K562 (cell line): ENCODE data around the gene AGO4. TPM values are rescaled to one million over a fixed set of nuclear protein-coding genes. Genes with fewer than 3 reads are reported as not detected.
"Not testable (repeated sequence)": the region's sequence is repeated elsewhere in the genome, so short reads cannot be mapped to it uniquely, and the experiment has no call there.

Experiments used
- ATF7 ChIP-seq: fragments of 450-650 bp; IDR thresholded peaks from 2 replicates; pipeline ENCODE4 v1.7.1; 2014; ENCODE audit warnings: mild to moderate bottlenecking, moderate library complexity
- CREB1 ChIP-seq, 2 experiments: sonication (generic) in 1 of 2; formaldehyde crosslinking in 1 of 2; IDR thresholded peaks; 2 replicates each; pipeline versions ENCODE4 v1.6.1 to v1.8.0; 2012 to 2022; ENCODE audit warnings: inconsistent platforms in 1 of 2, mild to moderate bottlenecking in 1 of 2, missing genetic modification reagents in 1 of 2, moderate library complexity in 1 of 2
- ELF2 ChIP-seq: fragments of 250-450 bp; sonication (Bioruptor Pico); IDR thresholded peaks from 2 replicates; pipeline ENCODE4 v1.5.0; 2021; ENCODE audit warnings: mild to moderate bottlenecking
- FOXK2 ChIP-seq, 2 experiments: fragments of 450-650 bp; IDR thresholded peaks in 1 of 2; conservative IDR thresholded peaks in 1 of 2; 2 replicates each; pipeline ENCODE4 v1.6.1; 2016; ENCODE audit warnings: low read depth in 2 of 2, mild to moderate bottlenecking in 1 of 2
- HNRNPLL ChIP-seq: fragments of 200-400 bp; formaldehyde crosslinking; IDR thresholded peaks from 2 replicates; pipeline ENCODE4 v1.6.1; 2017; ENCODE audit warnings: low read length, low read depth, mild to moderate bottlenecking; ENCODE audit not compliant: poor library complexity, severe bottlenecking
- JUND ChIP-seq, 2 experiments: IDR thresholded peaks; 2 replicates in 1 of 2; 3 replicates in 1 of 2; pipeline ENCODE4 v1.6.1; 2011; ENCODE audit warnings: borderline replicate concordance in 2 of 2, low read depth in 2 of 2, low read length in 2 of 2, improper control_type of control experiment in 1 of 2, missing biosample characterization in 1 of 2, missing genetic modification characterization in 1 of 2, missing genetic modification reagents in 1 of 2
- LCOR ChIP-seq: sonication (generic); formaldehyde crosslinking; IDR thresholded peaks from 2 replicates; pipeline ENCODE4 v1.8.0; 2022; ENCODE audit warnings: mild to moderate bottlenecking, missing genetic modification reagents
- PHF8 ChIP-seq: fragments of 200-600 bp; sonication (generic); IDR thresholded peaks from 2 replicates; pipeline ENCODE4 v1.6.1; 2012; ENCODE audit warnings: mixed run types, mild to moderate bottlenecking, inconsistent platforms, low read length, moderate library complexity, borderline replicate concordance
- SP1 ChIP-seq: sonication (generic); formaldehyde crosslinking; IDR thresholded peaks from 2 replicates; pipeline ENCODE4 v1.8.1; 2022; ENCODE audit warnings: mild to moderate bottlenecking, missing genetic modification reagents
- TAF1 ChIP-seq: IDR thresholded peaks from 2 replicates; pipeline ENCODE4 v1.6.1; 2011; ENCODE audit warnings: mild to moderate bottlenecking, low read length, moderate library complexity; ENCODE audit not compliant: insufficient read depth, control insufficient read depth, severe bottlenecking; ENCODE audit errors: extremely low read depth
- TAF9B ChIP-seq: fragments of 450-650 bp; IDR thresholded peaks from 2 replicates; pipeline ENCODE4 v1.6.1; 2018; ENCODE audit warnings: mild to moderate bottlenecking; ENCODE audit not compliant: partially characterized antibody
- TBP ChIP-seq: optimal IDR thresholded peaks from 2 replicates; pipeline ENCODE3; 2011; ENCODE audit warnings: low read depth, low read length, improper control_type of control experiment
- ZNF644 ChIP-seq: fragments of 200-800 bp; sonication (Bioruptor generic); IDR thresholded peaks from 2 replicates; pipeline ENCODE4 v1.6.1; 2016; ENCODE audit warnings: low read depth, missing genetic modification characterization, missing compliant biosample characterization
- polyA plus RNA-seq, 8 experiments: library from polyadenylated mRNA; depleted of rRNA in 4 of 8; stranded (reverse) in 5 of 8; unstranded in 3 of 8; fragments of >200 nt; fragmentation: Nextera tagmentation in 2 of 8; fragmentation: Illumina TruSeq in 1 of 8; extraction: Ambion mirVana in 2 of 8; extraction: Trizol in 1 of 8; gene quantifications; 2 replicates each; pipeline versions ENCODE4 v1.2.1 to v1.2.3, GENCODE V29; 2011 to 2014; ENCODE audit warnings: inconsistent platforms in 1 of 8, missing spikeins in 1 of 8
- total RNA-seq, 7 experiments: library from RNA; depleted of rRNA in 6 of 7; stranded (reverse); fragments of >200 nt in 6 of 7; fragmentation: Illumina TruSeq in 2 of 7; extraction: Trizol in 2 of 7; gene quantifications; 2 replicates each; pipeline versions ENCODE4 v1.2.1 to v1.2.3, GENCODE V29; 2011 to 2021; ENCODE audit warnings: low replicate concordance in 1 of 7
- TF ChIP-seq, protein P1 (sequence below): sonication (generic); formaldehyde crosslinking; IDR thresholded peaks from 2 replicates; pipeline ENCODE4 v1.8.1; 2023; ENCODE audit warnings: mild to moderate bottlenecking, missing genetic modification reagents
- TF ChIP-seq, protein P2 (sequence below): fragments of 450-650 bp; IDR thresholded peaks from 2 replicates; pipeline ENCODE4 v1.6.1; 2016; ENCODE audit warnings: borderline replicate concordance

AGO4 gene
- total and polyA plus RNA-seq, 9 of the 15 experiments (the other 6 are each of a cell fraction or from before 2014, with no cell fraction given): 1.3 to 10.5 (median 6.5) TPM

DNA sequence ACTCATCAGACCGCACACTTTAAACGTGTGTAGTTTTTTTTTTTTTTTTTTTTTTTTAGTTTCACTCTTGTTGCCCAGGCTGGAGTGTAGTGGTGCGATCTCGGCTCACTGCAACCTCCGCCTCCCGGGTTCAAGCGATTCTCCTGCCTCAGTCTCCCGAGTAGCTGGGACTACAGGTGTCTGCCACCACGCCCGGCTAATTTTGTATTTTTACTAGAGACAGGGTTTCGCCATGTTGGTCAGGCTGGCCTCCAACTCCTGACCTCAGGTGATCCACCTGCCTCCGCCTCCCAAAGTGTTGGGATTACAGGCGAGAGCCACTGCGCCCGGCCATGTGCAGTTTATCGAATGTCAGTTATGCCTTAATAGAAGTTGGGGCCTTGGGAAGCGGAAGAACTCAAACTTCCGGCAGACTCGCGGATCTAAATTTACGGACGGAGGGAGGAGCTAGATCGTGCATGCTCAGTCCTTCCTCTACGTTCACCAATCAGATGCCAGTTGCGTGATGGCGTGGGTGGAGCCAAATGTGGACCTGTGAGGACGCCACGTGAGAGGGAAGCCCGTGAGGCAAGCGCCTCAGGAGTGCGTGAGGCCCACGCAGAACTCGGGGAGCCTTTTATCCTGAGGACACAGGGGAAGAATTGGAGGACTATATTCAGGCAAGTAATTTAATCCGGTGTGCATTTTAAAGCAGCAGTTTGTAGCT lies 61.6 kb downstream of the AGO4 start (continued):
- TF ChIP-seq PHF8: peak; percentile 51; the same call in 1 of the 2 replicates
- peak; percentile 79 for TF ChIP-seq TAF9B
- peak; percentile 84 for TF ChIP-seq ELF2 (CRISPR knock-in tag)
- TF ChIP-seq, protein P1, sequence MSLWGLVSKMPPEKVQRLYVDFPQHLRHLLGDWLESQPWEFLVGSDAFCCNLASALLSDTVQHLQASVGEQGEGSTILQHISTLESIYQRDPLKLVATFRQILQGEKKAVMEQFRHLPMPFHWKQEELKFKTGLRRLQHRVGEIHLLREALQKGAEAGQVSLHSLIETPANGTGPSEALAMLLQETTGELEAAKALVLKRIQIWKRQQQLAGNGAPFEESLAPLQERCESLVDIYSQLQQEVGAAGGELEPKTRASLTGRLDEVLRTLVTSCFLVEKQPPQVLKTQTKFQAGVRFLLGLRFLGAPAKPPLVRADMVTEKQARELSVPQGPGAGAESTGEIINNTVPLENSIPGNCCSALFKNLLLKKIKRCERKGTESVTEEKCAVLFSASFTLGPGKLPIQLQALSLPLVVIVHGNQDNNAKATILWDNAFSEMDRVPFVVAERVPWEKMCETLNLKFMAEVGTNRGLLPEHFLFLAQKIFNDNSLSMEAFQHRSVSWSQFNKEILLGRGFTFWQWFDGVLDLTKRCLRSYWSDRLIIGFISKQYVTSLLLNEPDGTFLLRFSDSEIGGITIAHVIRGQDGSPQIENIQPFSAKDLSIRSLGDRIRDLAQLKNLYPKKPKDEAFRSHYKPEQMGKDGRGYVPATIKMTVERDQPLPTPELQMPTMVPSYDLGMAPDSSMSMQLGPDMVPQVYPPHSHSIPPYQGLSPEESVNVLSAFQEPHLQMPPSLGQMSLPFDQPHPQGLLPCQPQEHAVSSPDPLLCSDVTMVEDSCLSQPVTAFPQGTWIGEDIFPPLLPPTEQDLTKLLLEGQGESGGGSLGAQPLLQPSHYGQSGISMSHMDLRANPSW (CRISPR knock-in tag): 0 out of 2 replicates have a peak, but pooled peaks have one; percentile 61
- TF ChIP-seq ZNF644 (tag): peak; percentile 79; the same call in 1 of the 2 replicates
- 0 out of 2 replicates have a peak, but pooled peaks have one; percentile 15 for TF ChIP-seq JUND (IDR thresholded peaks at IDR 0.05; ENCODE audit: borderline replicate concordance, low read depth, low read length)
- not testable (repeated sequence) for TF ChIP-seq JUND (tag; IDR thresholded peaks at IDR 0.05; ENCODE audit: borderline replicate concordance, low read depth, low read length)
- TF ChIP-seq FOXK2 (conservative IDR thresholded peaks at IDR 0.05 in 1 of 2, IDR thresholded peaks at IDR 0.05 in 1 of 2; ENCODE audit: low read depth in 2 of 2): peak; percentile 24 to 40; a peak in 1 of 4 replicates
- TF ChIP-seq HNRNPLL: peak; percentile 20
- peak; percentile 69 for TF ChIP-seq TBP
- TF ChIP-seq, protein P2, sequence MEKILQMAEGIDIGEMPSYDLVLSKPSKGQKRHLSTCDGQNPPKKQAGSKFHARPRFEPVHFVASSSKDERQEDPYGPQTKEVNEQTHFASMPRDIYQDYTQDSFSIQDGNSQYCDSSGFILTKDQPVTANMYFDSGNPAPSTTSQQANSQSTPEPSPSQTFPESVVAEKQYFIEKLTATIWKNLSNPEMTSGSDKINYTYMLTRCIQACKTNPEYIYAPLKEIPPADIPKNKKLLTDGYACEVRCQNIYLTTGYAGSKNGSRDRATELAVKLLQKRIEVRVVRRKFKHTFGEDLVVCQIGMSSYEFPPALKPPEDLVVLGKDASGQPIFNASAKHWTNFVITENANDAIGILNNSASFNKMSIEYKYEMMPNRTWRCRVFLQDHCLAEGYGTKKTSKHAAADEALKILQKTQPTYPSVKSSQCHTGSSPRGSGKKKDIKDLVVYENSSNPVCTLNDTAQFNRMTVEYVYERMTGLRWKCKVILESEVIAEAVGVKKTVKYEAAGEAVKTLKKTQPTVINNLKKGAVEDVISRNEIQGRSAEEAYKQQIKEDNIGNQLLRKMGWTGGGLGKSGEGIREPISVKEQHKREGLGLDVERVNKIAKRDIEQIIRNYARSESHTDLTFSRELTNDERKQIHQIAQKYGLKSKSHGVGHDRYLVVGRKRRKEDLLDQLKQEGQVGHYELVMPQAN: peak; percentile 85
- peak; percentile 55 for TF ChIP-seq TAF1
- peak; percentile 65 for TF ChIP-seq LCOR (CRISPR knock-in tag)
- TF ChIP-seq ATF7: peak; percentile 62
- peak; percentile 60; the same call in 1 of the 2 replicates for TF ChIP-seq SP1 (CRISPR knock-in tag)
- 0 out of 2 replicates have a peak, but pooled peaks have one; percentile 26 for TF ChIP-seq CREB1 (IDR thresholded peaks at IDR 0.05)
- peak; percentile 54; the same call in 1 of the 2 replicates for TF ChIP-seq CREB1 (CRISPR knock-in tag; IDR thresholded peaks at IDR 0.05)
